ENCODE results near the gene MACROH2A1. TPM values are rescaled to one million over a fixed set of nuclear protein-coding genes. Genes with fewer than 3 reads are reported as not detected.

MACROH2A1 gene
- total RNA-seq, 2 donors from 2014 or later, result 163 to 252 TPM

GRCh38 chr5:135329913-135330797, 68.9 kb downstream of the MACROH2A1 start:
- no peak for DNase-seq (ENCODE audit: low spot score)
- H3K27me3 Mint-ChIP-seq, result no peaks in the 10 kb centered on the region
- H3K9me3 Mint-ChIP-seq, result no peaks in the 10 kb centered on the region
- no peaks in the 10 kb centered on the region for H3K36me3 Mint-ChIP-seq
- H3K4me1 Mint-ChIP-seq (ENCODE audit: low read depth in 2 of 2), result no peaks in the 10 kb centered on the region
- H3K27ac Mint-ChIP-seq, result no peak overlapping the region
- no peak for ATAC-seq
- H3K4me3 Mint-ChIP-seq, result no peak overlapping the region

DNA sequence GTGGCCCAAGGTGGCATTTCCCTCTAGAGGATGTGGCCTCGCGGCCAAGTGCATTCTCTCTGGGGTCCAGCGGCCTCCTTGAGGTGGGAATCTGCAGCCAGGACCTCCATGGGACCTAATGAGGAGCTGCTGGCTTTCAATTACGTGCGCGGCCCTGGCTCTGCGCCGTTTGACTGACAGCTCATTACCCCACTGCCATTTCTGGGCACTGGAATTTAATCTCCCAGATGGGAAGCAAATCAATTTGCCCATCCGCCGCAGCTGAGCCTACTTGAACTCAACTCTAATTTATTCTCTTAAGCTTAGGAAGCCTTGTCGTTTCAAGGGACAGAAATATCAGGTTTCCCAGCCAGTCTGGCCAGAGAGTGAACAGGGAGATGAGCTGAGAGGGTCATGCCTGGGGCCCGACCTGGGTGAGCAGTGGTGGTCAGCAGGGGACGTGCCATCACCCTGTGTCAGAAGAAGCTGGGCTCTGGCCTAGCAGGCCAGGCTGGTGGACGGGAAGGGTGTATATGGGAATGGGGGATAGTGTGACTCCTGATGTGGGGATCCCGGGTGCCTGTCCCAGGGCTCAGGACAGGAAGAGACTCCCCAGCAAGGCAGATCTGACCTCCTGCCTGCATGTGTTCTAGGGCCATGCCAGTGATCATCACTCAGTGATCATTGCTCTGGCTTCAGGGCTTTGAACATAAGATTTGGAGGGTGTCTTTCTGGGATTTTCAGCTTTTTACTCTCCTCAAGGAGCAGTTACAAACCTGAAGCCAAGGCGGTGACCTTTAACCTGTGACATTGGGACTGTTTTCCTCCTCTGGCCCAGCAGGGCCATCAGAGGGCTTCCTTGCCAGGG, 69.7 kb downstream of the MACROH2A1 start:
- Mint-ChIP-seq H3K4me1 (ENCODE audit: low read depth in 2 of 2) (no peaks in the 10 kb centered on the region), H3K4me3 (no peak overlapping the region), H3K27ac (no peak overlapping the region), H3K36me3 (no peaks in the 10 kb centered on the region), H3K9me3 (no peaks in the 10 kb centered on the region), H3K27me3 (no peaks in the 10 kb centered on the region)
- no peak for DNase-seq (ENCODE audit: low spot score)
- no peak for ATAC-seq

DNA sequence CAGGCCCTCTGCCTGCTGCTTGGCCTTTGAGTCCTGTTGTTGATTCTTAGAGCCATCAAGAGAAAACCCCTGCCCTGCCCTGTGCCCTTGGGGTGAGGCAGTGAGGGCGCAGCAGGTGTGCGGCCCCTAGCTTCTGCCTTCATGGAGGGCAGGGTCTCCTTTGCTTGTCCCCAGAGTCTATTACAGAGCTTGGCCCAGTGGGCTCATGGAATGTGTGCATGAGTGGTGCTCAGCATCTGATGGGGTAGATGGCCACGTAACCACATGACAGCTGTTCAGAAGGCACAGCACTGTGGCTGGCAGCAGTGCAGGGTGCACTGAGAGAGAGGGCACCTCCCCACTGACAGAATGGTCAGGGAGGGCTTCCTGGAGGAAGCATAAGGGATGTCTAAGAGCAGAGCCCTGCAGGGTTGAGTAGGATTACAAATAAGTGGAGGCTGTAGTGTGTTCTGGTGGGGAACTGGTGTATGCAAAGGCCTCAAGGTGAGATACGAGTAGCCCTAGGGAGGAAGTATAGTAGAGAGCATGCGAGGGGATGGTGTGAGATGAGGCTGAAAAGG, 70.8 kb downstream of the MACROH2A1 start:
- Mint-ChIP-seq H3K27ac (no peak overlapping the region), H3K9me3 (no peaks in the 10 kb centered on the region), H3K36me3 (no peaks in the 10 kb centered on the region), H3K27me3 (no peaks in the 10 kb centered on the region), H3K4me3 (no peak overlapping the region), H3K4me1 (ENCODE audit: low read depth in 2 of 2) (no peaks in the 10 kb centered on the region)
- ATAC-seq (no peak), DNase-seq (ENCODE audit: low spot score) (no peak)

DNA sequence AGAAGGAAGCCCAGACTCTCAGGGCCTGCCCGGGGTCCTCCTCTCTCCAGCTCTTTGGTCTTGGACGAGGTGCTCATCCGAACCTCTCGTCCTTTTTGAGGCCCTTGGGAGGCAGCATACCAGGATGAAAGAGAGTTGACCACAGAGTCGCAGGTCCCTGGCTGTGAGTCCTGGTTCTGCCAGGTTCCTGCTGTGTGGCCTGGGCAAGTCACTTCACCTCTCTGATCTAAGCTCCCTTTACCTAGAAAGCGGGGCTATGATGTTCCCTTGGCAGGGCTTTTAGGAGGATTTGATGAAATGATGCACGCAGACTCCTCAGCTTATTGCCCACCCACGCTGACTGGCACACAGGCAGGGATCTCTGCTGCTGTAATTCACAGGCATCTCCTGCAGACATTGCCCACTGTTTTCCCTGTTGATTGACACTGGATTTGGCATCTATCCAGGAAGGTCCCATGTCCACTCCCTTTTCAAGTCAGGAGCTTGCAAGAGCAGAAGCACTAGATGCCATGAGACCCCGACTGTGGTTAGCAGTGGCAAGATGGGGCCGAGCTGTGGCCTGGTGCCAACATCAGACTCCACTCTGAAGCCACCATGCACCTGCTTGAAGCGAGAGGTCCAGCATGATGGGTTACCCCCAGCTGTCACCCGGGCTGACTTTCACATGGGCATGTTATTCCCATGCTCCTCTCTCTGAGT, 71.5 kb downstream of the MACROH2A1 start:
- no peaks in the 10 kb centered on the region for H3K9me3 Mint-ChIP-seq
- no peaks in the 10 kb centered on the region for H3K36me3 Mint-ChIP-seq
- DNase-seq (ENCODE audit: low spot score) (no peak), ATAC-seq (no peak)
- H3K27me3 Mint-ChIP-seq, result no peaks in the 10 kb centered on the region
- no peak overlapping the region for H3K27ac Mint-ChIP-seq
- no peaks in the 10 kb centered on the region for H3K4me1 Mint-ChIP-seq (ENCODE audit: low read depth in 2 of 2)
- H3K4me3 Mint-ChIP-seq, result no peak overlapping the region

DNA sequence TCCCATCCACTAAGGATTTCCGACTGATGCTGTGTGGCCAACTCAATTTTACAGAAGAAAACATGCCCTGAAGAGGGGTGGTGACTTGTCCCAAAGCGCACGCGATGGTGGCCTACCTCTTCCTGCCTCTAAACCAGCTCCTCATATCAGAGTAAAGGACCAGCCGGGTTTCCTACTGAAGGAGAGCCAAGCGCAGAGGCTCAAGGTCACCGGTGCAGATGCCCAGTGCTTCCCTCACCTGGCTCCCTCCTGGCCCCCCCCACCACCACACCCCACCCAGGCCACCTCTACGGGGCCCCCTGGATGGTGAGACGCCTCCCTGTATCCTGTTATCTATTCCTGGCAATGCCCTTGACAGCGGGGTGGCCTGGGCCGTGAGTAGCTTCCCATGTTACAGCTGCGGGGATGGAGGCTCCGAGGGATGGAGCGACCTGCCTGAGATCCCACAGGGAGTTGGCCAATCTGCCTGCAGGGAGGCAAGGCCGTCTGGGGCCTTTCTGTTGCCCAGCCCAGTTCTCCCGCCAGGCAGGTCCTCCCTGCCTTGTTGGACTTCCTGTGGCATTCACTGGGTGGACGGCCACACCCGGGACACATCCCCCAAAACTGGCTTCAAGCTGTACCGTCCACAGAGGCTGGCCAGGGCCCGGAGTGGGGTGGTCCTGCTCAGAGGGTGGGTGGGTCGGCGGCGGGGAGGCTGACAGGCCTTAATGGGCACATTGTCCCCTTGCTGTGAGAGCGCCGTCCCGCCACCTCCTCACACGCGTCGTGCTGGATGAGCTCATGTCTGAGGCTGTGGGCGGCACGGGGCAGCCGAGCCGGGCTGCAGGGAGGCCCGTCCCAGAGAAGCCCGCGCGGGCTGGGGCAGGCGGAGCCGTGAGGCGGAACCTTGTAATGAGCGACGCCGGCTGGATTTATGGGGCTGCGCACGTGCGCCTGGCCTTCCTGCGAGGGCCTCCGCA, 72.5 kb downstream of the MACROH2A1 start:
- no peaks in the 10 kb centered on the region for H3K36me3 Mint-ChIP-seq
- no peaks in the 10 kb centered on the region for H3K4me1 Mint-ChIP-seq (ENCODE audit: low read depth in 2 of 2)
- H3K4me3 Mint-ChIP-seq, result no peak overlapping the region
- H3K27ac Mint-ChIP-seq, result no peak overlapping the region
- peak; percentile 48 for DNase-seq (ENCODE audit: low spot score)
- no peaks in the 10 kb centered on the region for H3K9me3 Mint-ChIP-seq
- no peaks in the 10 kb centered on the region for H3K27me3 Mint-ChIP-seq
- no peak for ATAC-seq

- DNase-seq (ENCODE audit: low spot score) (peak; percentile 42), ATAC-seq (no peak)
- no peak overlapping the region for H3K27ac Mint-ChIP-seq
- H3K36me3 Mint-ChIP-seq, result no peaks in the 10 kb centered on the region
- no peaks in the 10 kb centered on the region for H3K9me3 Mint-ChIP-seq
- no peak overlapping the region for H3K4me3 Mint-ChIP-seq
- no peaks in the 10 kb centered on the region for H3K4me1 Mint-ChIP-seq (ENCODE audit: low read depth in 2 of 2)
- no peaks in the 10 kb centered on the region for H3K27me3 Mint-ChIP-seq
Measured at GRCh38 chr5:135324897-135325650, 74.0 kb downstream of the MACROH2A1 start.

DNA sequence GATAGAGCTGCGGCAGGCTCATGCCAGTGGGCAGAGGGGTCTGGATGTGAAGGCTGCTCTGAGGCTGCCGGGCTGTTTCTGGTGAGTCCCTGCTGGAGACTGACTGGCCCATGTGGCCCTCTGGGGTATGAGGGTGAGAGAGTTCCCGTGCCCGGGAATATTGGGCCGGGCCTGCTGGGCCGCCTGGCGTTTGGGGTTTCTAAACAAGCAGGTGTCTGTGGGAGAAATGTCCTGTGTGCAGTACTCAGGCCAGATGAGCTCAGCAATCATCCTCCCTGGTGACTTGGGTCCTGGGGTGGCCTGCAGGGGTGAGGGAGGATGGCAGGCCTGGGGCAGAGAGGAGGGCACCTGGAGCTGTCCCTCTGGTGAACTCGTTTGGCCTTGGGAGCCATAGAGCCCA, 74.9 kb downstream of the MACROH2A1 start:
- no peak for ATAC-seq
- H3K9me3 Mint-ChIP-seq, result no peaks in the 10 kb centered on the region
- no peak overlapping the region for H3K27ac Mint-ChIP-seq
- no peaks in the 10 kb centered on the region for H3K36me3 Mint-ChIP-seq
- no peaks in the 10 kb centered on the region for H3K27me3 Mint-ChIP-seq
- no peak overlapping the region for H3K4me3 Mint-ChIP-seq
- no peaks in the 10 kb centered on the region for H3K4me1 Mint-ChIP-seq (ENCODE audit: low read depth in 2 of 2)
- DNase-seq (ENCODE audit: low spot score), result peak; percentile 56

DNA sequence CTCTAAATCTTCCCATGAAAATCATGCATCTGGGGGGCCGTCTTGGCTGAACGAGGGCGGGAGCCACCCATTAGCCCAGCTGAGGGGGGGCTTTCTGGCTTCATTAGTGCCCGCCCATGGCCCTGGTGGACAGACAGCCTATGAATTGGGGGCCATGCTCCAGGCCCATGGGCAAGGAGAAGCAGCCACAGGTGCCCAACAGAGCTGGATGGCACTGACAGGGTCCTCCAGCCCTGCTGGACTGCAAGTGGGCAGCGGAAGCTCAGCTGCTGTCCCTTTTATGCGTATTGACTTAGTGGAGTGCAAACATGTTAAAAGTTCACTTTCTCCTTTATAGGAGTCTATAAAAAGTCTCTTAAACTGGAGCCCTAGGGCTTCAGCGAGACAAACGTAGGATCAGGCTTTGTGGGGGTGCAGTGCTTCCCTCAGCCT, 75.3 kb downstream of the MACROH2A1 start:
- Mint-ChIP-seq H3K4me3 (no peak overlapping the region), H3K36me3 (no peaks in the 10 kb centered on the region), H3K4me1 (ENCODE audit: low read depth in 2 of 2) (no peaks in the 10 kb centered on the region), H3K27ac (no peak overlapping the region), H3K9me3 (no peaks in the 10 kb centered on the region), H3K27me3 (no peaks in the 10 kb centered on the region)
- DNase-seq (ENCODE audit: low spot score) (peak; percentile 32), ATAC-seq (no peak)

DNA sequence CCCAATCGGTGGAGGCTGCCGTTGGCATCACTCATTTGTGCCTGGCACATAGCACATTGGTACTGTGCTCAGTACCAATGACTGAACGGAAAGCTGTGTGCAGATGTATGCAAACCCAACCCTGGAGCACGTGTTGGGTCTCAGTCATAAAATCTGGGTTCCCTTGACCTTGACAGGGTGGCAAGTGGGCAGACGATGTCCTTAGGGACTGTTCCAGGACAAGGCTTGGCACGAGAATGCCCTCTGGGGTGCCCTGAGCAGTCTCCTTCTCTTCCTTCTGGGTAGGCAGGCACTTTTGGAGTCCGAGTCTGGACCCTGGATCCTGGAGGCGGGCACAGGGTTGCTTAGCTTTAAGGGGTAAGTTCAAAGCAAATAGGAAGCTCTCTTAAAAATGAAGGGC, 75.8 kb downstream of the MACROH2A1 start:
- Mint-ChIP-seq H3K27ac (no peak overlapping the region), H3K9me3 (no peaks in the 10 kb centered on the region), H3K27me3 (no peaks in the 10 kb centered on the region), H3K4me3 (no peak overlapping the region), H3K4me1 (ENCODE audit: low read depth in 2 of 2) (no peaks in the 10 kb centered on the region), H3K36me3 (no peaks in the 10 kb centered on the region)
- peak; percentile 50 for DNase-seq (ENCODE audit: low spot score)
- no peak for ATAC-seq

GRCh38 chr5:135322744-135323143, 76.3 kb downstream of the MACROH2A1 start:
- DNase-seq (ENCODE audit: low spot score) (peak; percentile 5), ATAC-seq (no peak)
- no peak overlapping the region for H3K4me3 Mint-ChIP-seq
- H3K36me3 Mint-ChIP-seq, result no peaks in the 10 kb centered on the region
- no peaks in the 10 kb centered on the region for H3K27me3 Mint-ChIP-seq
- H3K27ac Mint-ChIP-seq, result no peak overlapping the region
- no peaks in the 10 kb centered on the region for H3K9me3 Mint-ChIP-seq
- no peaks in the 10 kb centered on the region for H3K4me1 Mint-ChIP-seq (ENCODE audit: low read depth in 2 of 2)

GRCh38 chr5:135322271-135322670, 76.8 kb downstream of the MACROH2A1 start:
- no peak overlapping the region for H3K4me3 Mint-ChIP-seq
- no peaks in the 10 kb centered on the region for H3K36me3 Mint-ChIP-seq
- no peak for DNase-seq (ENCODE audit: low spot score)
- no peaks in the 10 kb centered on the region for H3K9me3 Mint-ChIP-seq
- no peak for ATAC-seq
- H3K27me3 Mint-ChIP-seq, result no peaks in the 10 kb centered on the region
- H3K4me1 Mint-ChIP-seq (ENCODE audit: low read depth in 2 of 2), result no peaks in the 10 kb centered on the region
- no peak overlapping the region for H3K27ac Mint-ChIP-seq
